GM23338 (cell line): ENCODE measurements around the gene NUP43. TPM values are rescaled to one million over a fixed set of nuclear protein-coding genes. Genes with fewer than 3 reads are reported as not detected.

Experiments
- ATAC-seq: fragments of 200-7000 bp; cut with Tn5 transposase; 3 replicates; pipeline ENCODE4 v1.9.1; 2020
- DNase-seq: peaks from one replicate; pipeline ENCODE4 v3.0.0-alpha.2; 2015; ENCODE audit warnings: low spot score
- H2AFZ ChIP-seq: fragments of 200-600 bp; sonication (generic); 2 replicates; pipeline ENCODE4 v1.8.0; 2016; ENCODE audit warnings: antibody characterized with exemption, mild to moderate bottlenecking, moderate library complexity
- H3F3A ChIP-seq: fragments of 200-600 bp; sonication (generic); replicated peaks from 2 replicates; pipeline ENCODE4 v1.8.0; 2017; ENCODE audit warnings: antibody characterized with exemption, mixed run types, low read depth
- H3K27ac ChIP-seq: fragments of 200-600 bp; sonication (generic); 2 replicates; pipeline ENCODE4 v1.6.1; 2016; ENCODE audit warnings: low read depth
- H3K27me3 ChIP-seq: fragments of 200-600 bp; sonication (generic); 2 replicates; pipeline ENCODE4 v1.8.0; 2016; ENCODE audit warnings: mild to moderate bottlenecking, mixed run types, moderate library complexity; ENCODE audit not compliant: insufficient read depth
- H3K36me3 ChIP-seq: fragments of 200-600 bp; sonication (generic); 2 replicates; pipeline ENCODE4 v1.8.0; 2016; ENCODE audit warnings: mild to moderate bottlenecking; ENCODE audit not compliant: insufficient read depth
- H3K4me1 ChIP-seq: fragments of 200-600 bp; sonication (generic); 2 replicates; pipeline ENCODE4 v1.8.0; 2016; ENCODE audit warnings: mild to moderate bottlenecking, moderate library complexity; ENCODE audit not compliant: insufficient read depth
- H3K4me2 ChIP-seq: fragments of 200-600 bp; sonication (generic); 2 replicates; pipeline ENCODE4 v1.7.1; 2017; ENCODE audit warnings: mixed run types
- H3K4me3 ChIP-seq: fragments of 200-600 bp; sonication (generic); 2 replicates; pipeline ENCODE4 v1.6.1; 2016; ENCODE audit warnings: mixed run types
- H3K79me2 ChIP-seq: fragments of 200-600 bp; sonication (generic); replicated peaks from 2 replicates; pipeline ENCODE4 v1.8.0; 2017; ENCODE audit warnings: mild to moderate bottlenecking; ENCODE audit not compliant: insufficient read depth
- H3K9me2 ChIP-seq: fragments of 200-600 bp; sonication (generic); 2 replicates; pipeline ENCODE4 v1.8.0; 2017; ENCODE audit not compliant: insufficient read depth
- H4K20me1 ChIP-seq: fragments of 200-600 bp; sonication (generic); replicated peaks from 2 replicates; pipeline ENCODE4 v1.8.0; 2017; ENCODE audit warnings: mild to moderate bottlenecking; ENCODE audit not compliant: insufficient read depth
- H3K27ac Mint-ChIP-seq: 2 replicates; pipeline ENCODE4 v1.8.0; 2020; ENCODE audit warnings: inconsistent platforms, mild to moderate bottlenecking, moderate library complexity, mixed read lengths
- H3K27me3 Mint-ChIP-seq: 3 replicates; pipeline ENCODE4 v1.8.0; 2022; ENCODE audit warnings: low read depth, mild to moderate bottlenecking, moderate library complexity, mixed read lengths, inconsistent platforms; ENCODE audit not compliant: insufficient read depth, poor library complexity
- H3K36me3 Mint-ChIP-seq: 3 replicates; pipeline ENCODE4 v1.8.0; 2021; ENCODE audit warnings: low read depth, mild to moderate bottlenecking, inconsistent platforms, moderate library complexity, mixed read lengths
- H3K4me1 Mint-ChIP-seq: 3 replicates; pipeline ENCODE4 v1.8.0; 2020; ENCODE audit warnings: mild to moderate bottlenecking, inconsistent platforms, mixed read lengths
- H3K4me3 Mint-ChIP-seq: 3 replicates; pipeline ENCODE4 v1.8.0; 2021; ENCODE audit warnings: moderate library complexity, mild to moderate bottlenecking, inconsistent platforms, mixed read lengths
- H3K9me3 Mint-ChIP-seq: 3 replicates; pipeline ENCODE4 v1.8.0; 2020; ENCODE audit warnings: moderate library complexity, mild to moderate bottlenecking, inconsistent platforms, mixed read lengths
- CREB1 ChIP-seq: fragments of 250-450 bp; sonication (Bioruptor Pico); IDR thresholded peaks from 2 replicates; pipeline ENCODE4 v1.5.0; 2020; ENCODE audit warnings: low read depth, mild to moderate bottlenecking, moderate library complexity
- EZH2 ChIP-seq: fragments of 200-600 bp; sonication (generic); IDR thresholded peaks from one replicate; pipeline ENCODE4 v1.8.0; 2017; ENCODE audit warnings: antibody characterized with exemption, mild to moderate bottlenecking, low read depth; ENCODE audit not compliant: unreplicated experiment
- EZH2phosphoT487 ChIP-seq: fragments of 200-600 bp; sonication (generic); IDR thresholded peaks from one replicate; pipeline ENCODE4 v1.8.1; 2018; ENCODE audit warnings: antibody characterized with exemption; ENCODE audit not compliant: unreplicated experiment
- JUNB ChIP-seq: IDR thresholded peaks from one replicate; pipeline ENCODE4 v1.6.1; 2016; ENCODE audit warnings: antibody characterized with exemption; ENCODE audit not compliant: unreplicated experiment
- NANOG ChIP-seq: IDR thresholded peaks from 2 replicates; pipeline ENCODE4 v1.6.1; 2016; ENCODE audit warnings: antibody characterized with exemption, borderline replicate concordance
- POLR2AphosphoS5 ChIP-seq: IDR thresholded peaks from 2 replicates; pipeline ENCODE4 v1.6.1; 2016; ENCODE audit warnings: antibody characterized with exemption, low read depth
- REST ChIP-seq: IDR thresholded peaks from one replicate; pipeline ENCODE4 v1.6.1; 2018; ENCODE audit warnings: antibody characterized with exemption; ENCODE audit not compliant: unreplicated experiment
- STAT1 ChIP-seq: IDR thresholded peaks from one replicate; pipeline ENCODE4 v1.6.1; 2016; ENCODE audit warnings: antibody characterized with exemption; ENCODE audit not compliant: unreplicated experiment
- ZNF114 ChIP-seq: fragments of 250-450 bp; sonication (Bioruptor Pico); IDR thresholded peaks from 2 replicates; pipeline ENCODE4 v1.5.0; 2020; ENCODE audit warnings: mild to moderate bottlenecking, moderate library complexity
- ZNF331 ChIP-seq: fragments of 250-450 bp; sonication (Bioruptor Pico); IDR thresholded peaks from 2 replicates; pipeline ENCODE4 v1.5.0; 2020; ENCODE audit warnings: low read depth, mild to moderate bottlenecking, moderate library complexity
- polyA plus RNA-seq: library from polyadenylated mRNA; unstranded; fragments of >200 nt; fragmentation: Nextera tagmentation; extraction: Ambion mirVana; gene quantifications from 2 replicates; pipeline ENCODE4 v1.2.1, GENCODE V29; 2016
- total RNA-seq: library from RNA; depleted of rRNA; stranded (reverse); fragments of >200 nt; shearing (Covaris generic); gene quantifications from 2 replicates; pipeline ENCODE4 v1.2.3, GENCODE V29; 2014
- TF ChIP-seq, protein P1 (sequence below): IDR thresholded peaks from 2 replicates; pipeline ENCODE4 v1.6.1; 2016; ENCODE audit warnings: antibody characterized with exemption
- TF ChIP-seq, protein P2 (sequence below), 2 experiments: fragments of 200-600 bp in 1 of 2; sonication (generic) in 1 of 2; conservative IDR thresholded peaks; 2 replicates each; pipeline versions ENCODE4 v1.5.1 to v1.6.1; 2016 to 2017; ENCODE audit warnings: antibody characterized with exemption in 2 of 2, low read depth in 2 of 2, mild to moderate bottlenecking in 2 of 2, moderate library complexity in 1 of 2
- TF ChIP-seq, protein P3 (sequence below): fragments of 250-450 bp; sonication (Bioruptor Pico); IDR thresholded peaks from 2 replicates; pipeline ENCODE4 v1.5.0; 2020; ENCODE audit warnings: mild to moderate bottlenecking, moderate library complexity

Gene NUP43
- total and polyA plus RNA-seq, 2 experiments from 2014 or later, result 23.4 to 71.8 TPM

- Mint-ChIP-seq H3K36me3 (peaks cover 13% of the 10 kb centered on the region; the same call in 2 of the 3 replicates), H3K9me3 (no peaks in the 10 kb centered on the region), H3K27ac (no peak overlapping the region), H3K4me3 (no peak overlapping the region), H3K27me3 (peaks cover 6% of the 10 kb centered on the region), H3K4me1 (peaks cover 12% of the 10 kb centered on the region)
- TF ChIP-seq ZNF114 (CRISPR knock-in tag) (no peak), STAT1 (no peak), EZH2 (no peak), ZNF331 (CRISPR knock-in tag) (no peak), REST (no peak), EZH2phosphoT487 (no peak), JUNB (no peak), CREB1 (CRISPR knock-in tag) (no peak), POLR2AphosphoS5 (no peak), NANOG (no peak)
- TF ChIP-seq, protein P1, sequence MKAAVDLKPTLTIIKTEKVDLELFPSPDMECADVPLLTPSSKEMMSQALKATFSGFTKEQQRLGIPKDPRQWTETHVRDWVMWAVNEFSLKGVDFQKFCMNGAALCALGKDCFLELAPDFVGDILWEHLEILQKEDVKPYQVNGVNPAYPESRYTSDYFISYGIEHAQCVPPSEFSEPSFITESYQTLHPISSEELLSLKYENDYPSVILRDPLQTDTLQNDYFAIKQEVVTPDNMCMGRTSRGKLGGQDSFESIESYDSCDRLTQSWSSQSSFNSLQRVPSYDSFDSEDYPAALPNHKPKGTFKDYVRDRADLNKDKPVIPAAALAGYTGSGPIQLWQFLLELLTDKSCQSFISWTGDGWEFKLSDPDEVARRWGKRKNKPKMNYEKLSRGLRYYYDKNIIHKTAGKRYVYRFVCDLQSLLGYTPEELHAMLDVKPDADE, result no peak
- TF ChIP-seq, protein P2, sequence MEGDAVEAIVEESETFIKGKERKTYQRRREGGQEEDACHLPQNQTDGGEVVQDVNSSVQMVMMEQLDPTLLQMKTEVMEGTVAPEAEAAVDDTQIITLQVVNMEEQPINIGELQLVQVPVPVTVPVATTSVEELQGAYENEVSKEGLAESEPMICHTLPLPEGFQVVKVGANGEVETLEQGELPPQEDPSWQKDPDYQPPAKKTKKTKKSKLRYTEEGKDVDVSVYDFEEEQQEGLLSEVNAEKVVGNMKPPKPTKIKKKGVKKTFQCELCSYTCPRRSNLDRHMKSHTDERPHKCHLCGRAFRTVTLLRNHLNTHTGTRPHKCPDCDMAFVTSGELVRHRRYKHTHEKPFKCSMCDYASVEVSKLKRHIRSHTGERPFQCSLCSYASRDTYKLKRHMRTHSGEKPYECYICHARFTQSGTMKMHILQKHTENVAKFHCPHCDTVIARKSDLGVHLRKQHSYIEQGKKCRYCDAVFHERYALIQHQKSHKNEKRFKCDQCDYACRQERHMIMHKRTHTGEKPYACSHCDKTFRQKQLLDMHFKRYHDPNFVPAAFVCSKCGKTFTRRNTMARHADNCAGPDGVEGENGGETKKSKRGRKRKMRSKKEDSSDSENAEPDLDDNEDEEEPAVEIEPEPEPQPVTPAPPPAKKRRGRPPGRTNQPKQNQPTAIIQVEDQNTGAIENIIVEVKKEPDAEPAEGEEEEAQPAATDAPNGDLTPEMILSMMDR (conservative IDR thresholded peaks at IDR 0.05; ENCODE audit: low read depth in 2 of 2), result no peak
- TF ChIP-seq, protein P3, sequence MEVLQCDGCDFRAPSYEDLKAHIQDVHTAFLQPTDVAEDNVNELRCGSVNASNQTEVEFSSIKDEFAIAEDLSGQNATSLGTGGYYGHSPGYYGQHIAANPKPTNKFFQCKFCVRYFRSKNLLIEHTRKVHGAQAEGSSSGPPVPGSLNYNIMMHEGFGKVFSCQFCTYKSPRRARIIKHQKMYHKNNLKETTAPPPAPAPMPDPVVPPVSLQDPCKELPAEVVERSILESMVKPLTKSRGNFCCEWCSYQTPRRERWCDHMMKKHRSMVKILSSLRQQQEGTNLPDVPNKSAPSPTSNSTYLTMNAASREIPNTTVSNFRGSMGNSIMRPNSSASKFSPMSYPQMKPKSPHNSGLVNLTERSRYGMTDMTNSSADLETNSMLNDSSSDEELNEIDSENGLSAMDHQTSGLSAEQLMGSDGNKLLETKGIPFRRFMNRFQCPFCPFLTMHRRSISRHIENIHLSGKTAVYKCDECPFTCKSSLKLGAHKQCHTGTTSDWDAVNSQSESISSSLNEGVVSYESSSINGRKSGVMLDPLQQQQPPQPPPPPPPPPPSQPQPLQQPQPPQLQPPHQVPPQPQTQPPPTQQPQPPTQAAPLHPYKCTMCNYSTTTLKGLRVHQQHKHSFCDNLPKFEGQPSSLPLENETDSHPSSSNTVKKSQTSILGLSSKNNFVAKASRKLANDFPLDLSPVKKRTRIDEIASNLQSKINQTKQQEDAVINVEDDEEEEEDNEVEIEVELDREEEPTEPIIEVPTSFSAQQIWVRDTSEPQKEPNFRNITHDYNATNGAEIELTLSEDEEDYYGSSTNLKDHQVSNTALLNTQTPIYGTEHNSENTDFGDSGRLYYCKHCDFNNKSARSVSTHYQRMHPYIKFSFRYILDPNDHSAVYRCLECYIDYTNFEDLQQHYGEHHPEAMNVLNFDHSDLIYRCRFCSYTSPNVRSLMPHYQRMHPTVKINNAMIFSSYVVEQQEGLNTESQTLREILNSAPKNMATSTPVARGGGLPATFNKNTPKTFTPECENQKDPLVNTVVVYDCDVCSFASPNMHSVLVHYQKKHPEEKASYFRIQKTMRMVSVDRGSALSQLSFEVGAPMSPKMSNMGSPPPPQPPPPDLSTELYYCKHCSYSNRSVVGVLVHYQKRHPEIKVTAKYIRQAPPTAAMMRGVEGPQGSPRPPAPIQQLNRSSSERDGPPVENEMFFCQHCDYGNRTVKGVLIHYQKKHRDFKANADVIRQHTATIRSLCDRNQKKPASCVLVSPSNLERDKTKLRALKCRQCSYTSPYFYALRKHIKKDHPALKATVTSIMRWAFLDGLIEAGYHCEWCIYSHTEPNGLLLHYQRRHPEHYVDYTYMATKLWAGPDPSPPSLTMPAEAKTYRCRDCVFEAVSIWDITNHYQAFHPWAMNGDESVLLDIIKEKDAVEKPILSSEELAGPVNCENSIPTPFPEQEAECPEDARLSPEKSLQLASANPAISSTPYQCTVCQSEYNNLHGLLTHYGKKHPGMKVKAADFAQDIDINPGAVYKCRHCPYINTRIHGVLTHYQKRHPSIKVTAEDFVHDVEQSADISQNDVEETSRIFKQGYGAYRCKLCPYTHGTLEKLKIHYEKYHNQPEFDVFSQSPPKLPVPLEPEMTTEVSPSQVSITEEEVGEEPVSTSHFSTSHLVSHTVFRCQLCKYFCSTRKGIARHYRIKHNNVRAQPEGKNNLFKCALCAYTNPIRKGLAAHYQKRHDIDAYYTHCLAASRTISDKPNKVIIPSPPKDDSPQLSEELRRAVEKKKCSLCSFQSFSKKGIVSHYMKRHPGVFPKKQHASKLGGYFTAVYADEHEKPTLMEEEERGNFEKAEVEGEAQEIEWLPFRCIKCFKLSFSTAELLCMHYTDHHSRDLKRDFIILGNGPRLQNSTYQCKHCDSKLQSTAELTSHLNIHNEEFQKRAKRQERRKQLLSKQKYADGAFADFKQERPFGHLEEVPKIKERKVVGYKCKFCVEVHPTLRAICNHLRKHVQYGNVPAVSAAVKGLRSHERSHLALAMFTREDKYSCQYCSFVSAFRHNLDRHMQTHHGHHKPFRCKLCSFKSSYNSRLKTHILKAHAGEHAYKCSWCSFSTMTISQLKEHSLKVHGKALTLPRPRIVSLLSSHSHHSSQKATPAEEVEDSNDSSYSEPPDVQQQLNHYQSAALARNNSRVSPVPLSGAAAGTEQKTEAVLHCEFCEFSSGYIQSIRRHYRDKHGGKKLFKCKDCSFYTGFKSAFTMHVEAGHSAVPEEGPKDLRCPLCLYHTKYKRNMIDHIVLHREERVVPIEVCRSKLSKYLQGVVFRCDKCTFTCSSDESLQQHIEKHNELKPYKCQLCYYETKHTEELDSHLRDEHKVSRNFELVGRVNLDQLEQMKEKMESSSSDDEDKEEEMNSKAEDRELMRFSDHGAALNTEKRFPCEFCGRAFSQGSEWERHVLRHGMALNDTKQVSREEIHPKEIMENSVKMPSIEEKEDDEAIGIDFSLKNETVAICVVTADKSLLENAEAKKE (CRISPR knock-in tag), result no peak
- H3F3A ChIP-seq, result no peaks in the 10 kb centered on the region
- DNase-seq (no peak), ATAC-seq (no peak)
- H3K79me2 ChIP-seq, result peaks cover 84% of the 10 kb centered on the region
- no peaks in the 10 kb centered on the region for H3K36me3 ChIP-seq
- H3K27me3 ChIP-seq, result no peaks in the 10 kb centered on the region
- H3K4me1 ChIP-seq, result peaks cover 16% of the 10 kb centered on the region
- H3K4me2 ChIP-seq, result no peak overlapping the region
- H2AFZ ChIP-seq, result no peak overlapping the region
- no peak overlapping the region for H3K4me3 ChIP-seq
- H3K9me2 ChIP-seq, result no peaks in the 10 kb centered on the region
- no peak overlapping the region for H3K27ac ChIP-seq
- peaks cover 4% of the 10 kb centered on the region; the same call in 1 of the 2 replicates for H4K20me1 ChIP-seq
These were observed 49.4 kb downstream of the NUP43 start for GRCh38 chr6:149696901-149697300.
